ENCODE results near the gene FOXL1.
"Not testable (repeated sequence)": the region's sequence is repeated elsewhere in the genome, so short reads cannot be mapped to it uniquely, and the experiment has no call there.

FOXL1 gene

GRCh38 chr16:86581458-86581857, 3.1 kb downstream of the FOXL1 start:
- DNase-seq, result peak; percentile 53

GRCh38 chr16:86584071-86584685, 5.8 kb downstream of the FOXL1 start:
- peak; percentile 41 for DNase-seq

- DNase-seq, result peak; percentile 78
Measured at GRCh38 chr16:86584726-86585721, 6.7 kb downstream of the FOXL1 start.

GRCh38 chr16:86585821-86586611, 7.7 kb downstream of the FOXL1 start:
- DNase-seq, result peak; percentile 88

GRCh38 chr16:86587487-86587886, 9.1 kb downstream of the FOXL1 start:
- no peak for DNase-seq

- DNase-seq, result not testable (repeated sequence)
Measured at GRCh38 chr16:86587955-86588354, 9.6 kb downstream of the FOXL1 start.

GRCh38 chr16:86590501-86591144, 12.3 kb downstream of the FOXL1 start:
- peak; percentile 87 for DNase-seq

GRCh38 chr16:86591270-86591669, 12.9 kb downstream of the FOXL1 start:
- DNase-seq, result no peak

GRCh38 chr16:86593913-86594620, 15.7 kb downstream of the FOXL1 start:
- no peak for DNase-seq

- no peak for DNase-seq
Measured at GRCh38 chr16:86594721-86595120, 16.4 kb downstream of the FOXL1 start.

GRCh38 chr16:86595983-86596605, 17.7 kb downstream of the FOXL1 start:
- peak; percentile 43 for DNase-seq

- DNase-seq, result no peak
Measured at GRCh38 chr16:86597126-86597879, 19.0 kb downstream of the FOXL1 start.

- DNase-seq, result peak; percentile 31
Measured at GRCh38 chr16:86597880-86598606, 19.7 kb downstream of the FOXL1 start.

- DNase-seq, result peak; percentile 72
Measured at GRCh38 chr16:86598607-86599565, 20.5 kb downstream of the FOXL1 start.

GRCh38 chr16:86601356-86601755, 23.0 kb downstream of the FOXL1 start:
- DNase-seq, result no peak

- no peak for DNase-seq
Measured at GRCh38 chr16:86602521-86602920, 24.2 kb downstream of the FOXL1 start.

- no peak for DNase-seq
Measured at GRCh38 chr16:86604436-86605193, 26.3 kb downstream of the FOXL1 start.

- DNase-seq, result no peak
Measured at GRCh38 chr16:86605950-86606349, 27.6 kb downstream of the FOXL1 start.

Data from EL (cell line).